Neural progenitor cell (in vitro differentiated cells): ENCODE data around the gene ETFDH.

ENCODE experiments used
- CTCF ChIP-seq: fragments of 200-600 bp; sonication (generic); IDR thresholded peaks from 2 replicates; pipeline ENCODE4 v1.5.1; 2017; ENCODE audit warnings: antibody characterized with exemption, mild to moderate bottlenecking
- EZH2 ChIP-seq: fragments of 200-600 bp; sonication (generic); IDR thresholded peaks from 2 replicates; pipeline ENCODE4 v1.6.1; 2017; ENCODE audit warnings: antibody characterized with exemption, mild to moderate bottlenecking, moderate library complexity
- EZH2phosphoT487 ChIP-seq: fragments of 200-600 bp; sonication (generic); IDR thresholded peaks from 2 replicates; pipeline ENCODE4 v1.6.1; 2017; ENCODE audit warnings: antibody characterized with exemption

DNA sequence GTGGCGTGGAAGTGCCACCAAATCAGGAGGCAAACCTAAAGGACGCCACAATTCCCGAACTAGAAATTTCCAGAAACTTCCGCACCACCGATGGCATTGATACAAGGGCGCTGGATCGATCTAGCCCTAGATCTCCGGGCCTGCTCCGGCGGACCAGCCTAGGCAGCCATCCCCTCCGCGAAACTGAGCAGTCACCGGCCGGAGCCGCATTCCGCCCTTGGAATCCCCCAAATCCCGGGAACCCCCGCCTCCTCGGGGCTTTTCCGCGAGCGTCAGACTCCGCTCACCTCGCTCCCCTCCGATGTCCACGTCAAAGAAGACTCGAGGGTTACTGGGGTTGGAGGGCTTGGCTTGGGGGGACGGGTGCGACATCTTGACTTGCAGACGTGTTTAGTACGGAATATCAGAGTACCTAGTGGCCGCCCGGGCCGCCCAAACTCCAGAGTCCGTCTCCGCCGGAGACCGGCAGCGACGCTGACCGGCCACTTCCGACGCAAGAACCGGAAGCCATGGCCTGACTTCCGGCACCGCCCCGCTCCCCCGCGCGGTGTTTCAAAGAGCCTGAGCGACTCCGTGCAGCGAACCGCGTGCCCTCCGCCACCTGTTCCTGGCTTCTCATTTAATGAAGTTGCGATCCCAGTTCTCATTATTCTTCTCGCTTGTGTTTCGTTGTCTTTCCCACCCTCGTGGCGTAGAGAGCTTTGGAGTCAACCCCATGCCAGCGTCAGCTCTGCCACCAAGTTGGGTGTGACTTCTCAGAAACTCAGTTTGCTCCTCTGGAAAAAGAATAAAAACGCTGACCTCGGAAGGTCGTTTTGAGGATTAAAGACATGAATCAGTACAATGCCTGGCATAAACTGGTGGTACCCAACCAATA lies 51.1 kb downstream of the ETFDH start, which contains the start of gene PPID:
- TF ChIP-seq CTCF = no peak
- no peak for TF ChIP-seq EZH2
- TF ChIP-seq EZH2phosphoT487 = no peak
